K562 (cell line): ENCODE data around the gene WDR31. TPM values are rescaled to one million over a fixed set of nuclear protein-coding genes. Genes with fewer than 3 reads are reported as not detected.
A peak's percentile ranks its signal among the peaks of the same experiment; 100 is the strongest.

Source experiments
- ATF2 ChIP-seq: sonication (generic); formaldehyde crosslinking; IDR thresholded peaks from 2 replicates; pipeline ENCODE4 v1.8.1; 2022; ENCODE audit warnings: missing genetic modification reagents
- BMI1 ChIP-seq: fragments of 150-350 bp; IDR thresholded peaks from 2 replicates; pipeline ENCODE4 v1.6.1; 2014; ENCODE audit warnings: low read length
- CBFA2T2 ChIP-seq: fragments of 450-650 bp; conservative IDR thresholded peaks from 2 replicates; pipeline ENCODE4 v1.6.1; 2017; ENCODE audit warnings: mild to moderate bottlenecking
- E2F6 ChIP-seq, 2 experiments: IDR thresholded peaks; 2 replicates each; pipeline ENCODE4 v1.6.1; 2011; ENCODE audit warnings: borderline replicate concordance in 1 of 2, control low read depth in 1 of 2, low read depth in 1 of 2, low read length in 1 of 2, mild to moderate bottlenecking in 1 of 2, mixed read lengths in 1 of 2, moderate library complexity in 1 of 2; ENCODE audit not compliant: insufficient read depth in 1 of 2, insufficient read length in 1 of 2, poor library complexity in 1 of 2, severe bottlenecking in 1 of 2; ENCODE audit errors: extremely low read depth in 1 of 2
- HDAC2 ChIP-seq: fragments of 450-650 bp; IDR thresholded peaks from 2 replicates; pipeline ENCODE4 v1.6.1; 2016; ENCODE audit warnings: mild to moderate bottlenecking
- HNRNPH1 ChIP-seq: fragments of 200-400 bp; formaldehyde crosslinking; optimal IDR thresholded peaks from 2 replicates; pipeline ENCODE3; 2017; ENCODE audit warnings: low read depth, mild to moderate bottlenecking, low read length, moderate library complexity
- MLLT1 ChIP-seq, 2 experiments: fragments of 450-650 bp; IDR thresholded peaks; 2 replicates each; pipeline ENCODE4 v1.6.1; 2016
- RCOR1 ChIP-seq, 2 experiments: IDR thresholded peaks; 2 replicates each; pipeline ENCODE4 v1.6.1; 2012; ENCODE audit warnings: low read depth in 2 of 2, low read length in 2 of 2, borderline replicate concordance in 1 of 2, improper control_type of control experiment in 1 of 2
- SUPT5H ChIP-seq: fragments of 450-650 bp; IDR thresholded peaks from 2 replicates; pipeline ENCODE4 v1.6.1; 2016
- U2AF1 ChIP-seq: fragments of 200-400 bp; formaldehyde crosslinking; optimal IDR thresholded peaks from 2 replicates; pipeline ENCODE3; 2017; ENCODE audit warnings: mild to moderate bottlenecking, low read depth, low read length, moderate library complexity
- ZEB2 ChIP-seq: fragments of 450-650 bp; IDR thresholded peaks from 2 replicates; pipeline ENCODE4 v1.6.1; 2016
- ZFP1 ChIP-seq: fragments of 450-650 bp; formaldehyde crosslinking; IDR thresholded peaks from 2 replicates; pipeline ENCODE4 v1.4.0; 2020; ENCODE audit warnings: mild to moderate bottlenecking, mixed read lengths
- ZNF609 ChIP-seq: sonication (generic); formaldehyde crosslinking; IDR thresholded peaks from 2 replicates; pipeline ENCODE4 v1.8.1; 2023; ENCODE audit warnings: missing genetic modification reagents, mild to moderate bottlenecking, borderline replicate concordance
- ZNF740 ChIP-seq, 3 experiments: fragments of 200-800 bp in 1 of 3; sonication (Bioruptor generic) in 1 of 3; sonication (generic) in 1 of 3; formaldehyde crosslinking in 1 of 3; IDR thresholded peaks; 2 replicates each; pipeline versions ENCODE4 v1.6.1 to v1.8.0; 2016 to 2022; ENCODE audit warnings: mild to moderate bottlenecking in 2 of 3, missing compliant biosample characterization in 2 of 3, missing genetic modification characterization in 2 of 3, missing genetic modification reagents in 1 of 3
- polyA plus RNA-seq, 8 experiments: library from polyadenylated mRNA; depleted of rRNA in 4 of 8; stranded (reverse) in 5 of 8; unstranded in 3 of 8; fragments of >200 nt; fragmentation: Nextera tagmentation in 2 of 8; fragmentation: Illumina TruSeq in 1 of 8; extraction: Ambion mirVana in 2 of 8; extraction: Trizol in 1 of 8; gene quantifications; 2 replicates each; pipeline versions ENCODE4 v1.2.1 to v1.2.3, GENCODE V29; 2011 to 2014; ENCODE audit warnings: inconsistent platforms in 1 of 8, missing spikeins in 1 of 8
- total RNA-seq, 7 experiments: library from RNA; depleted of rRNA in 6 of 7; stranded (reverse); fragments of >200 nt in 6 of 7; fragmentation: Illumina TruSeq in 2 of 7; extraction: Trizol in 2 of 7; gene quantifications; 2 replicates each; pipeline versions ENCODE4 v1.2.1 to v1.2.3, GENCODE V29; 2011 to 2021; ENCODE audit warnings: low replicate concordance in 1 of 7

Gene WDR31
- total and polyA plus RNA-seq, 9 of the 15 experiments (the other 6 are each of a cell fraction or from before 2014, with no cell fraction given): 0.35 to 1.8 (median 0.95) TPM

- no peak for TF ChIP-seq ZNF609 (CRISPR knock-in tag)
- no peak for TF ChIP-seq RCOR1 (IDR thresholded peaks at IDR 0.05; ENCODE audit: borderline replicate concordance in 1 of 2, low read depth in 2 of 2, low read length in 2 of 2)
- TF ChIP-seq ATF2: no peak
- no peak for TF ChIP-seq ZEB2
- no peak for TF ChIP-seq ZFP1 (CRISPR knock-in tag)
- peak; percentile 66 for TF ChIP-seq SUPT5H
- peak in 1 of 2 experiments; percentile 20 for TF ChIP-seq E2F6 (IDR thresholded peaks at IDR 0.05; ENCODE audit: borderline replicate concordance in 1 of 2, extremely low read depth in 1 of 2, insufficient read depth in 1 of 2, insufficient read length in 1 of 2, low read depth in 1 of 2, low read length in 1 of 2, poor library complexity in 1 of 2, severe bottlenecking in 1 of 2)
- no peak for TF ChIP-seq BMI1
- TF ChIP-seq MLLT1 (IDR thresholded peaks at IDR 0.05): peak in 1 of 2 experiments; percentile 36; a peak in 1 of 4 replicates
- no peak for TF ChIP-seq U2AF1
- TF ChIP-seq ZNF740 (CRISPR knock-in tag; IDR thresholded peaks at IDR 0.05): peak; percentile 61; the same call in 1 of the 2 replicates
- peak in 1 of 2 experiments; percentile 76; a peak in 1 of 4 replicates for TF ChIP-seq ZNF740 (tag; IDR thresholded peaks at IDR 0.05)
- TF ChIP-seq HNRNPH1: no peak
- TF ChIP-seq CBFA2T2: no peak
- TF ChIP-seq HDAC2: no peak
Measured at GRCh38 chr9:113376634-113377567, 36.8 kb upstream of the WDR31 start, which contains the start of gene HDHD3 (continued).
